Caco-2 (cell line): ENCODE measurements around the gene NRCAM. TPM values are rescaled to one million over a fixed set of nuclear protein-coding genes. Genes with fewer than 3 reads are reported as not detected.

Experiments used
- BruUV-seq: library from RNA; stranded (reverse); fragments of 400-500 nt; replicated peaks from 2 replicates; lab custom pipeline; 2021; lab: Mats Ljungman, UMichigan
- CTCF ChIA-PET: fragments of 300-600 bp; sonication (Branson Sonifier 250); formaldehyde crosslinking; loops from one replicate; lab custom pipeline; 2022; ENCODE audit warnings: antibody characterized with exemption; lab: Charles Lee
- POLR2A ChIA-PET: fragments of 300-600 bp; sonication (Branson Sonifier 250); formaldehyde crosslinking; loops from one replicate; lab custom pipeline; 2022; ENCODE audit warnings: antibody characterized with exemption; lab: Charles Lee
- DNase-seq, 2 experiments: peaks; one replicate each; pipeline versions ENCODE4 v3.0.0 to v3.0.0-alpha.2; 2020 to 2022
- H3K27me3 ChIP-seq: replicated peaks from 2 replicates; pipeline ENCODE4 v1.6.0; 2011; ENCODE audit warnings: low read length; ENCODE audit not compliant: control insufficient read depth, insufficient read depth
- H3K36me3 ChIP-seq: 2 replicates; pipeline ENCODE4 v1.5.1; 2011; ENCODE audit warnings: low read length; ENCODE audit not compliant: control insufficient read depth, insufficient read depth
- H3K4me1 ChIP-seq: fragments of 250-450 bp; sonication (Bioruptor Pico); 2 replicates; pipeline ENCODE4 v1.5.1; 2020; ENCODE audit warnings: mild to moderate bottlenecking
- H3K4me3 ChIP-seq: 2 replicates; pipeline ENCODE4 v1.5.1; 2011; ENCODE audit warnings: low read depth, mild to moderate bottlenecking, control low read depth, low read length
- H3K9me3 ChIP-seq: fragments of 250-450 bp; sonication (Bioruptor Pico); 2 replicates; pipeline ENCODE4 v1.5.1; 2020; ENCODE audit warnings: mild to moderate bottlenecking, moderate library complexity
- H3K27ac Mint-ChIP-seq: one replicate; pipeline ENCODE4 v1.8.0; 2022; ENCODE audit warnings: mixed read lengths; ENCODE audit not compliant: unreplicated experiment
- H3K27me3 Mint-ChIP-seq: one replicate; pipeline ENCODE4 v1.8.0; 2022; ENCODE audit warnings: mixed read lengths; ENCODE audit not compliant: insufficient read depth, unreplicated experiment
- H3K36me3 Mint-ChIP-seq: one replicate; pipeline ENCODE4 v1.8.0; 2022; ENCODE audit warnings: mild to moderate bottlenecking, mixed read lengths; ENCODE audit not compliant: insufficient read depth, unreplicated experiment
- H3K4me1 Mint-ChIP-seq: one replicate; pipeline ENCODE4 v1.8.0; 2022; ENCODE audit warnings: low read depth, mixed read lengths; ENCODE audit not compliant: unreplicated experiment
- H3K4me3 Mint-ChIP-seq: one replicate; pipeline ENCODE4 v1.8.0; 2022; ENCODE audit warnings: mild to moderate bottlenecking, moderate library complexity, mixed read lengths; ENCODE audit not compliant: unreplicated experiment
- H3K9me3 Mint-ChIP-seq: one replicate; pipeline ENCODE4 v1.8.0; 2022; ENCODE audit warnings: mixed read lengths; ENCODE audit not compliant: unreplicated experiment
- intact Hi-C: fragments of 100-400 bp; cut with micrococcal nuclease; formaldehyde crosslinking; loops from one replicate; pipeline ENCODE4 v1.10.0; 2022; ENCODE audit not compliant: unreplicated experiment
- total RNA-seq: library from RNA; stranded (reverse); gene quantifications from 2 replicates; pipeline ENCODE4 v1.2.3, GENCODE V29; 2022
- TF ChIP-seq, protein P1 (sequence below), 2 experiments: fragments of 200-600 bp in 1 of 2; IDR thresholded peaks; 1 replicate in 1 of 2; 2 replicates in 1 of 2; pipeline versions ENCODE4 v1.5.1 to v1.8.0; 2011 to 2022; ENCODE audit warnings: antibody characterized with exemption in 1 of 2, control low read depth in 1 of 2, inconsistent platforms in 1 of 2, low read depth in 1 of 2, low read length in 1 of 2, mild to moderate bottlenecking in 1 of 2, moderate library complexity in 1 of 2; ENCODE audit not compliant: insufficient read depth in 1 of 2, severe bottlenecking in 1 of 2, unreplicated experiment in 1 of 2

NRCAM gene
- total RNA-seq, 1 experiment from 2014 or later, result 96.2 TPM

DNA sequence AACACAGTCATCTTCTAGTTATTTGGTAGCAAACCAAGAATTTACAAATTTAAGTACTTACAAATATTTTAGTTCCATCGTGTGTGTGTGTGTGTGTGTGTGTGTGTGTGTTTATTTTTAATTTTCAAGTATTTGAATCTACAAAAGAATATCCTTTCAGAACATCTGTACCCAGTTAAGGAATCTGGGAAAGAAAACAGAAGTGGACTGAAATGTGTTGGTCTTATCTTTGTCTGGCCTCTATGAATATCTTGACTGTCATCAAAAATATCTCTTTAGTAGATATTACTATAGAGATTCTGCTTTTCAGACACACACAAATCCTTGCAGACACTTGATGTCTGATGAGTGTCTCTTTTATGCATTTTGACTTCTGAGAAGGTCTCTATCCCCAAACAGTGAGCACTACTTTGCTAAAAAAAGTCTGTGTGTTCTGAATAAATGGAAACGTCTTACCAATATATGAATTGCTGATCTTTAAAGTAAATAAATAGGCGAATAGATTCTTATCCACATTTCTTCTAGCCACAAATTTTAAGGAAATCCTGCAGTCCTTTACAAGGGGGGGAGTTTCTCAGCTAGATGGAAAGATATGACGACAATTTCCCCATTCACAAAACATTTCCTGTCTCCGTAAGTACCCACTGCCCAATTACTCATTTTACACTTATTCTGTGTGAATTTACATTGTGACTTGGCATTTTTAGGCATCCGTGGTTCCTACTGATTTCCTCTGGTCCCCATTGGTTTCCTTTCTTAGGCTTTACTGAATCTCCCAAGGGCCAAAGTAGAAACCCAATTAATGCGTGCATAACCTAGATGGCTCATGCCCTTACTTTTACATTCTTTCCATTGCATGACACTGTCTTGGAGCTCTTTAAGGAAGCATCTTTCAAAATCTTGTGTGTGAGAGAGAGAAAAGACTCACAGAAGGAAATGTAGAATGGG, 36.0 kb downstream of the NRCAM start:
- Mint-ChIP-seq H3K27ac (no peak overlapping the region), H3K9me3 (no peaks in the 10 kb centered on the region), H3K4me3 (no peak overlapping the region), H3K36me3 (peaks cover 12% of the 10 kb centered on the region), H3K4me1 (peaks cover 14% of the 10 kb centered on the region), H3K27me3 (no peaks in the 10 kb centered on the region)
- DNase-seq, result no peak
- CTCF ChIA-PET, result no interaction called here
- no peak overlapping the region for H3K4me3 ChIP-seq
- POLR2A ChIA-PET, result no interaction called here
- intact Hi-C loops, result no loop called here
- H3K36me3 ChIP-seq, result no peaks in the 10 kb centered on the region
- TF ChIP-seq, protein P1, sequence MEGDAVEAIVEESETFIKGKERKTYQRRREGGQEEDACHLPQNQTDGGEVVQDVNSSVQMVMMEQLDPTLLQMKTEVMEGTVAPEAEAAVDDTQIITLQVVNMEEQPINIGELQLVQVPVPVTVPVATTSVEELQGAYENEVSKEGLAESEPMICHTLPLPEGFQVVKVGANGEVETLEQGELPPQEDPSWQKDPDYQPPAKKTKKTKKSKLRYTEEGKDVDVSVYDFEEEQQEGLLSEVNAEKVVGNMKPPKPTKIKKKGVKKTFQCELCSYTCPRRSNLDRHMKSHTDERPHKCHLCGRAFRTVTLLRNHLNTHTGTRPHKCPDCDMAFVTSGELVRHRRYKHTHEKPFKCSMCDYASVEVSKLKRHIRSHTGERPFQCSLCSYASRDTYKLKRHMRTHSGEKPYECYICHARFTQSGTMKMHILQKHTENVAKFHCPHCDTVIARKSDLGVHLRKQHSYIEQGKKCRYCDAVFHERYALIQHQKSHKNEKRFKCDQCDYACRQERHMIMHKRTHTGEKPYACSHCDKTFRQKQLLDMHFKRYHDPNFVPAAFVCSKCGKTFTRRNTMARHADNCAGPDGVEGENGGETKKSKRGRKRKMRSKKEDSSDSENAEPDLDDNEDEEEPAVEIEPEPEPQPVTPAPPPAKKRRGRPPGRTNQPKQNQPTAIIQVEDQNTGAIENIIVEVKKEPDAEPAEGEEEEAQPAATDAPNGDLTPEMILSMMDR (IDR thresholded peaks at IDR 0.05; ENCODE audit: insufficient read depth in 1 of 2, low read depth in 1 of 2, low read length in 1 of 2, severe bottlenecking in 1 of 2, unreplicated experiment in 1 of 2), result no peak
- BruUV-seq, result no TSS peak
- H3K4me1 ChIP-seq, result 0 out of 2 replicates have a peak, but pooled peaks cover 11% of the 10 kb centered on the region
- no peaks in the 10 kb centered on the region for H3K27me3 ChIP-seq
- no peaks in the 10 kb centered on the region for H3K9me3 ChIP-seq

DNA sequence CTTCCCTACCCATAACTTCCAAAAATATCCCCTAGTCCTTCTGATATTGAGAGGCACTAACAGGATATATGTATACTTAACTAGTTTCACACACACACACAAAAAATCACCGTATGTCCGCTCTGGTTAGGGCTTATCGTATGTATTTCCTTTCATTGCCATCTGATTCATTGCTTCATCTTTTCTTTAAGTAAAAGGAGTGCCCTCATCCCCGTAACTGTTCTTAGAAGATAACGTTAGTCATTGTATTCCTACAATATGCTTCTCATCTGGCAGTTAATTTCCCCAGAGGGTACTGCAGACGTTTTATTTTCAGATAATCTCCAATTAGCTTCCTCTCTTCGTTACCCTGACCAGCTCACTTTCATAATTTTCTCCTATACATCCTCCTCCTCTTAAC, 37.3 kb downstream of the NRCAM start:
- POLR2A ChIA-PET, result no interaction called here
- H3K36me3 ChIP-seq, result no peaks in the 10 kb centered on the region
- no peak for DNase-seq
- CTCF ChIA-PET, result no interaction called here
- Mint-ChIP-seq H3K4me1 (peaks cover 22% of the 10 kb centered on the region), H3K27me3 (no peaks in the 10 kb centered on the region), H3K36me3 (peaks cover 10% of the 10 kb centered on the region), H3K9me3 (no peaks in the 10 kb centered on the region), H3K27ac (no peak overlapping the region), H3K4me3 (no peak overlapping the region)
- H3K4me3 ChIP-seq, result no peak overlapping the region
- TF ChIP-seq, protein P1 (IDR thresholded peaks at IDR 0.05; ENCODE audit: insufficient read depth in 1 of 2, low read depth in 1 of 2, low read length in 1 of 2, severe bottlenecking in 1 of 2, unreplicated experiment in 1 of 2), result no peak
- H3K4me1 ChIP-seq, result 0 out of 2 replicates have a peak, but pooled peaks cover 11% of the 10 kb centered on the region
- no peaks in the 10 kb centered on the region for H3K27me3 ChIP-seq
- no peaks in the 10 kb centered on the region for H3K9me3 ChIP-seq
- intact Hi-C loops, result no loop called here
- no TSS peak for BruUV-seq

GRCh38 chr7:108417926-108418325, 38.3 kb downstream of the NRCAM start:
- TF ChIP-seq, protein P1 (IDR thresholded peaks at IDR 0.05; ENCODE audit: insufficient read depth in 1 of 2, low read depth in 1 of 2, low read length in 1 of 2, severe bottlenecking in 1 of 2, unreplicated experiment in 1 of 2), result no peak
- peaks cover 22% of the 10 kb centered on the region for H3K4me1 Mint-ChIP-seq
- Histone ChIP-seq H3K4me3 (no peak overlapping the region), H3K4me1 (0 out of 2 replicates have a peak, but pooled peaks cover 11% of the 10 kb centered on the region), H3K27me3 (no peaks in the 10 kb centered on the region), H3K36me3 (no peaks in the 10 kb centered on the region), H3K9me3 (no peaks in the 10 kb centered on the region)
- peaks cover 2% of the 10 kb centered on the region for H3K36me3 Mint-ChIP-seq
- CTCF ChIA-PET, result no interaction called here
- H3K27ac Mint-ChIP-seq, result no peak overlapping the region
- BruUV-seq, result no TSS peak
- H3K27me3 Mint-ChIP-seq, result no peaks in the 10 kb centered on the region
- no peak for DNase-seq
- POLR2A ChIA-PET, result no interaction called here
- H3K9me3 Mint-ChIP-seq, result no peaks in the 10 kb centered on the region
- intact Hi-C loops, result no loop called here
- no peak overlapping the region for H3K4me3 Mint-ChIP-seq
